ENCODE measurements around the gene DNAJC18.
"Not testable (repeated sequence)": the region's sequence is repeated elsewhere in the genome, so short reads cannot be mapped to it uniquely, and the experiment has no call there.

Gene DNAJC18

GRCh38 chr5:139402561-139403158, 36.7 kb downstream of the DNAJC18 start:
- no peak for DNase-seq

GRCh38 chr5:139401546-139401945, 37.8 kb downstream of the DNAJC18 start:
- no peak for DNase-seq

- no peak for DNase-seq
These were observed 39.7 kb downstream of the DNAJC18 start for GRCh38 chr5:139399501-139400121.

- DNase-seq: no peak
These were observed 41.4 kb downstream of the DNAJC18 start for GRCh38 chr5:139397921-139398320.

- no peak for DNase-seq
These were observed 42.6 kb downstream of the DNAJC18 start for GRCh38 chr5:139396691-139397090.

GRCh38 chr5:139395844-139396640, 43.3 kb downstream of the DNAJC18 start:
- no peak for DNase-seq

- DNase-seq: no peak
These were observed 44.4 kb downstream of the DNAJC18 start, which contains the start of gene PROB1 for GRCh38 chr5:139394654-139395566. TSS of gene PROB1 (minus strand) at chr5:139395104. CDS start at chr5:139395081, 23 bp downstream.

- DNase-seq: no peak
These were observed 45.1 kb downstream of the DNAJC18 start for GRCh38 chr5:139394123-139394653.

GRCh38 chr5:139393497-139394122, 45.7 kb downstream of the DNAJC18 start:
- DNase-seq: no peak

- no peak for DNase-seq
These were observed 46.4 kb downstream of the DNAJC18 start for GRCh38 chr5:139392678-139393496.

- no peak for DNase-seq
These were observed 47.0 kb downstream of the DNAJC18 start for GRCh38 chr5:139392324-139392677.

GRCh38 chr5:139391570-139392323, 47.6 kb downstream of the DNAJC18 start:
- no peak for DNase-seq

GRCh38 chr5:139390639-139391569, 48.4 kb downstream of the DNAJC18 start:
- no peak for DNase-seq

GRCh38 chr5:139389701-139390638, 49.4 kb downstream of the DNAJC18 start, which contains the start of gene MZB1:
TSS of gene MZB1 (minus strand) at chr5:139389913. CDS start at chr5:139389856, 57 bp downstream.
- DNase-seq: no peak

GRCh38 chr5:139388198-139388821, 51.0 kb downstream of the DNAJC18 start:
- no peak for DNase-seq

GRCh38 chr5:139387611-139388197, 51.6 kb downstream of the DNAJC18 start:
- DNase-seq: no peak

- not testable (repeated sequence) for DNase-seq
These were observed 52.4 kb downstream of the DNAJC18 start for GRCh38 chr5:139386956-139387355.
